ENCODE data around the gene PDIA5. TPM values are rescaled to one million over a fixed set of nuclear protein-coding genes. Genes with fewer than 3 reads are reported as not detected.

PDIA5 gene
- total RNA-seq, 2 donors from 2014 or later, result 28.0 to 33.2 TPM

DNA sequence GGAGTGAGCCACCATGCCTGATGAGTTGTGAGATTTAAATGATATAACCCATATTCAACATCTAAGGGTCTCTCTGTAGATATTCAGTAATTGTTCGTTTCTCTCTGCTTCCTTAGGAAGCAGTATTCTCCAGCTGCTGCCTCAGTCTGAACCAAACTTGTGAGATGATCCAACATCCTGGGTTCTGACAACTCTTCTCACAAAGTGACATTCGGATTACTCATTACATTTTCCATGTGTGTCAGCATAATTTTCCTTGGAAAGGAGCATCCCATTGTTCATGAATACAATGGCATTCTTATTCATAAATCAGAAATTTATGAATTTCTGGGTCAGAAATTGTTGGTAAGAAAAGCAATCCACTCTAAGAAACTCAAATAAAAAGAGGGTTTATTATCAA, 119.9 kb downstream of the PDIA5 start:
- Histone ChIP-seq H3K36me3 (no peaks in the 10 kb centered on the region), H3K9me3 (peaks cover 4% of the 10 kb centered on the region), H3K27me3 (replicated peaks; ENCODE audit: insufficient read depth) (no peaks in the 10 kb centered on the region), H3K4me1 (ENCODE audit: control insufficient read depth in 1 of 2, low read depth in 2 of 2) (no peaks in the 10 kb centered on the region), H3K4me3 (no peak overlapping the region), H3K27ac (no peak overlapping the region)
- TF ChIP-seq CTCF (IDR thresholded peaks at IDR 0.05), result no peak
- DNase-seq (ENCODE audit: low spot score), result no peak
- no peak for ATAC-seq (ENCODE audit: insufficient number of reproducible peaks, low FRiP score, low read depth)

- no peak for ATAC-seq (ENCODE audit: insufficient number of reproducible peaks, low FRiP score, low read depth)
- no peak for DNase-seq (ENCODE audit: low spot score)
- no peak for TF ChIP-seq CTCF (IDR thresholded peaks at IDR 0.05)
- Histone ChIP-seq H3K4me1 (ENCODE audit: control insufficient read depth in 1 of 2, low read depth in 2 of 2) (no peaks in the 10 kb centered on the region), H3K9me3 (no peaks in the 10 kb centered on the region), H3K27ac (no peak overlapping the region), H3K27me3 (replicated peaks; ENCODE audit: insufficient read depth) (no peaks in the 10 kb centered on the region), H3K4me3 (no peak overlapping the region), H3K36me3 (no peaks in the 10 kb centered on the region)
Observed at GRCh38 chr3:123188058-123188457, 121.2 kb downstream of the PDIA5 start.

- no peak overlapping the region for H3K4me3 ChIP-seq
- no peaks in the 10 kb centered on the region for H3K9me3 ChIP-seq
- H3K36me3 ChIP-seq, result no peaks in the 10 kb centered on the region
- H3K4me1 ChIP-seq (ENCODE audit: control insufficient read depth in 1 of 2, low read depth in 2 of 2), result no peaks in the 10 kb centered on the region
- no peak for ATAC-seq (ENCODE audit: insufficient number of reproducible peaks, low FRiP score, low read depth)
- no peak for DNase-seq (ENCODE audit: low spot score)
- no peaks in the 10 kb centered on the region for H3K27me3 ChIP-seq (replicated peaks; ENCODE audit: insufficient read depth)
- H3K27ac ChIP-seq, result no peak overlapping the region
- TF ChIP-seq CTCF (IDR thresholded peaks at IDR 0.05), result no peak
Observed at GRCh38 chr3:123193448-123194101, 126.8 kb downstream of the PDIA5 start.

DNA sequence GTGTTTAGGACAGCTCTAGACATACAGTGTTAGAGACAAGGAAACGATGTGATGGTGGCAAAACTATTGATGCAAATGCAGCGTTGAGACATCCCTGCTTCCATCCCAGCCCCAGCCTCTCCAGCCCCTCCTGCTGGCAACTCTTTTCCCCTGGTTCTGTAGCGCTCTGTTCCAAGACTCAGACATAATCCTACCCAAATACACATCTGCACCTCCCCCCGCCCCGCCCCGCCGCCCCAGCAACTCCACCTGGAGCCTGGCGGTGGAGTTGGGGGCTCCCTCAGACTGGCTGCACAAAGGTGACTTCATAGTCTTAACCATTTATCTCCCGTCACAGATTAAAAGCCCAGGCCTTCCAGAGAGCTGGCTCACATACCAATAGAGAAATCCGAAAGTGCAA, 127.7 kb downstream of the PDIA5 start:
- H3K27me3 ChIP-seq (replicated peaks; ENCODE audit: insufficient read depth), result no peaks in the 10 kb centered on the region
- TF ChIP-seq CTCF (IDR thresholded peaks at IDR 0.05), result no peak
- DNase-seq (ENCODE audit: low spot score) (no peak), ATAC-seq (ENCODE audit: insufficient number of reproducible peaks, low FRiP score, low read depth) (no peak)
- H3K9me3 ChIP-seq, result no peaks in the 10 kb centered on the region
- H3K4me3 ChIP-seq, result no peak overlapping the region
- no peaks in the 10 kb centered on the region for H3K36me3 ChIP-seq
- H3K4me1 ChIP-seq (ENCODE audit: control insufficient read depth in 1 of 2, low read depth in 2 of 2), result no peaks in the 10 kb centered on the region
- H3K27ac ChIP-seq, result no peak overlapping the region

GRCh38 chr3:123198372-123198771, 131.5 kb downstream of the PDIA5 start:
- H3K36me3 ChIP-seq, result no peaks in the 10 kb centered on the region
- DNase-seq (ENCODE audit: low spot score), result no peak
- no peaks in the 10 kb centered on the region for H3K27me3 ChIP-seq (replicated peaks; ENCODE audit: insufficient read depth)
- no peak for ATAC-seq (ENCODE audit: insufficient number of reproducible peaks, low FRiP score, low read depth)
- H3K4me3 ChIP-seq, result no peak overlapping the region
- TF ChIP-seq CTCF (IDR thresholded peaks at IDR 0.05), result no peak
- no peaks in the 10 kb centered on the region for H3K9me3 ChIP-seq
- peaks cover 6 to 16% of the 10 kb centered on the region in 2 donors for H3K4me1 ChIP-seq (ENCODE audit: control insufficient read depth in 1 of 2, low read depth in 2 of 2)
- H3K27ac ChIP-seq, result no peak overlapping the region
